ENCODE data around the gene SPHK2. TPM values are rescaled to one million over a fixed set of nuclear protein-coding genes. Genes with fewer than 3 reads are reported as not detected.

SPHK2 gene
- total RNA-seq, 4 donors from 2014 or later: 7.2 to 17.9 (median 13.7) TPM

DNA sequence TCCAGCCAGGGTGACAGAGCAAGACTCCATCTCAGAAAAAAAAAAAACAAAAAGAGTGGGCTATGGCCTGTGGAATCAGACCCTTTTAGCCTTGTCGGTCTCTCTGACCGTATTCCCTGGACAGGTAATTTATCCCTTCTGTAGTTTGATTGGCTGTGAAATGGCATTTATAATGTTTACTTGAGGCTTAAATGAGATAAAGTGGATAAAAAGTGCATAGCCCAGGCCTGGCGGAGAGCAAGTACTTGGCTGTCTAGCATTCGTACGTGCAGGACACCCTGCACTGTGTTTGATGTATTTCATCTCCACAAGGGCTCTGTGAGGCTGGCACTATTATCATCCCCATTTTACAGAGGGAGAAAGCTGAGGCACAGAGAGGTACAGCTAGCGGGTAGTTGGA is 46.5 kb downstream of the SPHK2 start:
- H3K27ac ChIP-seq: no peak overlapping the region
- 74 to 91% methylated on average over 5 of the region's 6 CpGs for WGBS, 2 donors (ENCODE audit: low coverage in 1 of 2)
- H3K4me3 ChIP-seq: no peak overlapping the region
- no peak for TF ChIP-seq POLR2AphosphoS5 (IDR thresholded peaks at IDR 0.05)
- no peak for TF ChIP-seq POLR2A (IDR thresholded peaks at IDR 0.05)
- no peak for TF ChIP-seq EP300 (IDR thresholded peaks at IDR 0.05)
- TF ChIP-seq, protein P1, sequence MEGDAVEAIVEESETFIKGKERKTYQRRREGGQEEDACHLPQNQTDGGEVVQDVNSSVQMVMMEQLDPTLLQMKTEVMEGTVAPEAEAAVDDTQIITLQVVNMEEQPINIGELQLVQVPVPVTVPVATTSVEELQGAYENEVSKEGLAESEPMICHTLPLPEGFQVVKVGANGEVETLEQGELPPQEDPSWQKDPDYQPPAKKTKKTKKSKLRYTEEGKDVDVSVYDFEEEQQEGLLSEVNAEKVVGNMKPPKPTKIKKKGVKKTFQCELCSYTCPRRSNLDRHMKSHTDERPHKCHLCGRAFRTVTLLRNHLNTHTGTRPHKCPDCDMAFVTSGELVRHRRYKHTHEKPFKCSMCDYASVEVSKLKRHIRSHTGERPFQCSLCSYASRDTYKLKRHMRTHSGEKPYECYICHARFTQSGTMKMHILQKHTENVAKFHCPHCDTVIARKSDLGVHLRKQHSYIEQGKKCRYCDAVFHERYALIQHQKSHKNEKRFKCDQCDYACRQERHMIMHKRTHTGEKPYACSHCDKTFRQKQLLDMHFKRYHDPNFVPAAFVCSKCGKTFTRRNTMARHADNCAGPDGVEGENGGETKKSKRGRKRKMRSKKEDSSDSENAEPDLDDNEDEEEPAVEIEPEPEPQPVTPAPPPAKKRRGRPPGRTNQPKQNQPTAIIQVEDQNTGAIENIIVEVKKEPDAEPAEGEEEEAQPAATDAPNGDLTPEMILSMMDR (IDR thresholded peaks at IDR 0.05): no peak
- no peaks in the 10 kb centered on the region for H3K9me3 ChIP-seq
- H3K36me3 ChIP-seq: no peaks in the 10 kb centered on the region
- H3K27me3 ChIP-seq: no peaks in the 10 kb centered on the region
- peaks cover 0 to 6% (median 0%) of the 10 kb centered on the region in 3 donors for H3K4me1 ChIP-seq
- ATAC-seq: no peak

DNA sequence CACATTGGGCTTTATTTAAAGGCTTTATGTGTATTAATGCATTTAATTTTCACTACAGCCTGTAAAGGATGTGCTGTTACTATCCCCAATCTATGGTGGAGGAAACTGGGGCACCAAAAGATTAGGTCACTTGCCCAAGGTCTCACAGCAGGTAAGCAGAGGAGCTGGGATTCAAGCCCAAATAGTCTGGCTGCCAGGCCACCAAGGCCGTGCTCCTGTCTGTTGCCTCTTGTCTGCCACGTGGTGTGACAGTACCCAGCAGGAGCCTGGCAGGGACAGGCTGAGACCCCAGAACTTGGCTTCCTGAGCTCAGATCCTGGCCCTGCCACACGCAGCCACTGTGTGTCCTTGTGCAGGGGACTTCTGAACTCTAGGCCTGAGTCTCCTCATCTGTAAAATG is 49.0 kb downstream of the SPHK2 start:
- WGBS, 2 donors (ENCODE audit: low coverage in 1 of 2): 100% methylated on average over 1 of the region's 3 CpGs
- Histone ChIP-seq H3K27me3 (no peaks in the 10 kb centered on the region), H3K36me3 (no peaks in the 10 kb centered on the region), H3K27ac (no peak overlapping the region), H3K4me1 (no peaks in the 10 kb centered on the region), H3K9me3 (no peaks in the 10 kb centered on the region), H3K4me3 (no peak overlapping the region)
- TF ChIP-seq POLR2A (IDR thresholded peaks at IDR 0.05) (no peak), EP300 (IDR thresholded peaks at IDR 0.05) (no peak)
- TF ChIP-seq, protein P1 (IDR thresholded peaks at IDR 0.05): no peak
- no peak for ATAC-seq

DNA sequence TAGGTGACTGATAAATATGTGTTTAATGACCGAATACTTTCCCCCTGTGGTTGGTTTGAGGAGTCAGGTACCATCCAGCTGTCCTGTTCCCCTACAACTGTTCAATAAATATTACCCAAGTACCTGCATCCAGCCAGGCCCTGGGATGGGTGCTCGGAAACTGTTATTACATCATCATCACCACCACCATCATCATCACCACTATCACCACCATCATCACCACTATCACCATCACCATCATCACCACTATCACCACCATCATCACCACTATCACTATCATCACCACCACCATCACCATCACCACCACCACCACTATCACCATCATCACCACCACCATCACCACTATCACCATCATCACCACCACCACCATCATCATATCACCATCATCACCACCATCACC is 49.5 kb downstream of the SPHK2 start:
- Histone ChIP-seq H3K9me3 (no peaks in the 10 kb centered on the region), H3K4me1 (no peaks in the 10 kb centered on the region), H3K27me3 (no peaks in the 10 kb centered on the region), H3K27ac (no peak overlapping the region), H3K4me3 (no peak overlapping the region), H3K36me3 (no peaks in the 10 kb centered on the region)
- TF ChIP-seq, protein P1 (IDR thresholded peaks at IDR 0.05): no peak
- TF ChIP-seq POLR2A (IDR thresholded peaks at IDR 0.05): no peak
- TF ChIP-seq POLR2AphosphoS5 (IDR thresholded peaks at IDR 0.05): no peak
- TF ChIP-seq EP300 (IDR thresholded peaks at IDR 0.05): no peak
- ATAC-seq: no peak
- WGBS, 2 donors (ENCODE audit: low coverage in 1 of 2): 90 to 100% methylated on average over 2 of the region's 2 CpGs

DNA sequence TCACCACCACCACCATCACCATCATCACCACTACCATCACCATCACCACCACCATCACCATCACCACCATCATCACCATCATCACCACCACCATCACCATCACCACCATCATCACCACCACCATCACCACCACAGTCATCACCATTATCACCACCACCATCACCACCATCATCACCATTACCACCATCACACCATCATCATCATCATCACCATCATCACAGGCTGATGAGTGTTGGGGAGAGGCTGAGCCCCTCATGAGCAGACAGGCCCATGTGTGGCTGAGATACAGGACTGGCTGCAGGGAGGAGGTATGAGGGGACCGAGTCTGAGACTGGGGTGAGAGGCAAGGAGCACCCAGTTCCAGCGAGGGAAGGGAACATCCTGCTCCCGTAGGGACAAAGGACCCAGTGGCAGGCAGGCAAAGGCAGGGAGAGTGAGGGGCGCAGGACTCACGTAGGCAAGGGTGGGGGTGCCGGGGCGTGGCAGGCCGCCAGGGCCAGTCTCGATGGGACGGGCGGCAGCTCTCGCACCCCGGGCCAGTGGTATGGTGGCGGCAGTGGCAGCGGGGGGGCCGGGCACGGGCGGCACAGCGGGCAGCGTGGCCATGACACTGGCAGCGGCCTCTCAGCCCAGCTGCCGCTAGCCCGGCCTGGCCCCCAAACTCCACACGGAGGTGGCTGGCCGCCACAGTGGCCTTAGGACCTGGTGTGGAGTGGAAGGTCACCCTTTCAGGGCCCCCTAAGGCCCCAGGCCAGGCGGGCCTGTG is 50.8 kb downstream of the SPHK2 start:
- no peaks in the 10 kb centered on the region for H3K27me3 ChIP-seq
- no peak overlapping the region for H3K4me3 ChIP-seq
- peaks cover 0 to 2% (median 1%) of the 10 kb centered on the region in 3 donors for H3K4me1 ChIP-seq
- no peak overlapping the region for H3K27ac ChIP-seq
- no peaks in the 10 kb centered on the region for H3K36me3 ChIP-seq
- ATAC-seq: no peak
- 75 to 100% methylated on average over 2 to 6 of the region's 26 CpGs for WGBS, 2 donors (ENCODE audit: low coverage in 1 of 2)
- no peaks in the 10 kb centered on the region for H3K9me3 ChIP-seq
- TF ChIP-seq POLR2A (IDR thresholded peaks at IDR 0.05) (no peak), EP300 (IDR thresholded peaks at IDR 0.05) (no peak), POLR2AphosphoS5 (IDR thresholded peaks at IDR 0.05) (no peak)
- TF ChIP-seq, protein P1 (IDR thresholded peaks at IDR 0.05): no peak

Data from gastroesophageal sphincter (tissue), 4 donors.